ENCODE data around the gene MTARC2. TPM values are rescaled to one million over a fixed set of nuclear protein-coding genes. Genes with fewer than 3 reads are reported as not detected.

Gene MTARC2
- total and polyA plus RNA-seq, 10 of the 15 experiments (the other 5 are each of a cell fraction or from before 2014, with no cell fraction given): 1.9 to 5.5 (median 3.3) TPM

DNA sequence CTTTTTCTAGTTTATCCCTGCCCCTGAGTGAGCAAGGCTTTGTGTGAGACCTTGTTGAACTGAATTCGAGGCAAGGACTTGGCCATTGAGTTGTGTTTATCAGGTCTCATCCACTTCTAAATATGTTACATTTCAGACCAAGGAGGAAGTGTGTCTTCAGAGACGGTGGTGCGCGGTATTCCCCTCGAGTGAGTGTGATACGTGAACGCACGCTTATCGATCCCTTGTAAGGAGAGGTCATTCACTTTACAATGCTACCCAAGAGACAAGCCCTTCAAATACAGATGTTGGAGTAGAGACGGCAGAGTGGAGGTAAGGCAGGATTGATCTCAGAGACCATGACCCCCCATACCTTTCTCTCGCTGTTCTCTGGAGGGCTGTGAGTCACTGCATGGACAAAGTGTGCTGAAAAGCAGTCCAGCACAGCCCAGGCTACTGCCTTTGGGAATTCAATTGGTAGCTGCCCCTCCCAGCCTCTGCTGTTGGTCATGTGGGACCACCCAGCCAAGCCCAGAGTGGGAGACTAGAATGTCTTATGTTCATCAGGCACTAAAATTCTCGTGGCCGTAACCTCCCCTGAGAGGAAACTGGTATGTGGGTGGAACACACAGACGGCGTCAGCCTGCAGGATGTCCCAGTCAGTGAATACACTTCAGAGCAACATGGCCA lies 22.3 kb downstream of the MTARC2 start (continued):
- TF ChIP-seq, protein P1, sequence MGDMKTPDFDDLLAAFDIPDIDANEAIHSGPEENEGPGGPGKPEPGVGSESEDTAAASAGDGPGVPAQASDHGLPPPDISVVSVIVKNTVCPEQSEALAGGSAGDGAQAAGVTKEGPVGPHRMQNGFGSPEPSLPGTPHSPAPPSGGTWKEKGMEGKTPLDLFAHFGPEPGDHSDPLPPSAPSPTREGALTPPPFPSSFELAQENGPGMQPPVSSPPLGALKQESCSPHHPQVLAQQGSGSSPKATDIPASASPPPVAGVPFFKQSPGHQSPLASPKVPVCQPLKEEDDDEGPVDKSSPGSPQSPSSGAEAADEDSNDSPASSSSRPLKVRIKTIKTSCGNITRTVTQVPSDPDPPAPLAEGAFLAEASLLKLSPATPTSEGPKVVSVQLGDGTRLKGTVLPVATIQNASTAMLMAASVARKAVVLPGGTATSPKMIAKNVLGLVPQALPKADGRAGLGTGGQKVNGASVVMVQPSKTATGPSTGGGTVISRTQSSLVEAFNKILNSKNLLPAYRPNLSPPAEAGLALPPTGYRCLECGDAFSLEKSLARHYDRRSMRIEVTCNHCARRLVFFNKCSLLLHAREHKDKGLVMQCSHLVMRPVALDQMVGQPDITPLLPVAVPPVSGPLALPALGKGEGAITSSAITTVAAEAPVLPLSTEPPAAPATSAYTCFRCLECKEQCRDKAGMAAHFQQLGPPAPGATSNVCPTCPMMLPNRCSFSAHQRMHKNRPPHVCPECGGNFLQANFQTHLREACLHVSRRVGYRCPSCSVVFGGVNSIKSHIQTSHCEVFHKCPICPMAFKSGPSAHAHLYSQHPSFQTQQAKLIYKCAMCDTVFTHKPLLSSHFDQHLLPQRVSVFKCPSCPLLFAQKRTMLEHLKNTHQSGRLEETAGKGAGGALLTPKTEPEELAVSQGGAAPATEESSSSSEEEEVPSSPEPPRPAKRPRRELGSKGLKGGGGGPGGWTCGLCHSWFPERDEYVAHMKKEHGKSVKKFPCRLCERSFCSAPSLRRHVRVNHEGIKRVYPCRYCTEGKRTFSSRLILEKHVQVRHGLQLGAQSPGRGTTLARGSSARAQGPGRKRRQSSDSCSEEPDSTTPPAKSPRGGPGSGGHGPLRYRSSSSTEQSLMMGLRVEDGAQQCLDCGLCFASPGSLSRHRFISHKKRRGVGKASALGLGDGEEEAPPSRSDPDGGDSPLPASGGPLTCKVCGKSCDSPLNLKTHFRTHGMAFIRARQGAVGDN (IDR thresholded peaks at IDR 0.05): peak; percentile 83
- TF ChIP-seq EP300 (IDR thresholded peaks at IDR 0.05; ENCODE audit: borderline replicate concordance in 1 of 2, control insufficient read depth in 1 of 2, low read depth in 2 of 2, low read length in 2 of 2) (peak; percentile 19 to 47; a peak in 1 of 4 replicates), PAX8 (IDR thresholded peaks at IDR 0.05) (no peak), NFYB (IDR thresholded peaks at IDR 0.05; ENCODE audit: insufficient read depth, low read depth, low read length) (no peak), SRF (IDR thresholded peaks at IDR 0.05; ENCODE audit: low read depth in 2 of 2, low read length in 2 of 2) (no peak), HDGF (IDR thresholded peaks at IDR 0.05) (no peak), NR2C2 (IDR thresholded peaks at IDR 0.05; ENCODE audit: borderline replicate concordance, control insufficient read depth, insufficient read length, low read depth) (no peak), DPF2 (IDR thresholded peaks at IDR 0.05) (peak; percentile 48; the same call in 1 of the 2 replicates), IKZF2 (IDR thresholded peaks at IDR 0.05) (0 out of 4 replicates have a peak, but pooled peaks of 1 of the 2 experiments have one; percentile 16), MYC (IDR thresholded peaks at IDR 0.05; ENCODE audit: insufficient read depth, insufficient read length, insufficient replicate concordance, low read length, severe bottlenecking) (no peak), IKZF1 (conservative IDR thresholded peaks at IDR 0.05) (peak; percentile 32), BHLHE40 (IDR thresholded peaks at IDR 0.05; ENCODE audit: borderline replicate concordance in 1 of 2, low read depth in 2 of 2, low read length in 1 of 2) (peak in 1 of 2 experiments; percentile 22; a peak in 1 of 4 replicates), NR2C1 (IDR thresholded peaks at IDR 0.05) (no peak), EGR1 (IDR thresholded peaks at IDR 0.05; ENCODE audit: borderline replicate concordance in 1 of 2, low read depth in 2 of 2, low read length in 2 of 2) (no peak), FOXK2 (IDR thresholded peaks at IDR 0.05) (no peak), YBX1 (IDR thresholded peaks at IDR 0.05) (no peak), IRF5 (IDR thresholded peaks at IDR 0.05; ENCODE audit: borderline replicate concordance) (no peak), ESRRA (IDR thresholded peaks at IDR 0.05; ENCODE audit: low read length) (no peak), CREB1 (IDR thresholded peaks at IDR 0.05; ENCODE audit: low read depth) (no peak), SMARCA5 (IDR thresholded peaks at IDR 0.05) (0 out of 2 replicates have a peak, but pooled peaks have one; percentile 14), SIX5 (IDR thresholded peaks at IDR 0.05; ENCODE audit: low read depth, low read length, severe bottlenecking) (no peak), RAD51 (IDR thresholded peaks at IDR 0.05) (no peak), TAF1 (IDR thresholded peaks at IDR 0.05; ENCODE audit: borderline replicate concordance, low read depth, low read length) (no peak)
- TF ChIP-seq, protein P2, sequence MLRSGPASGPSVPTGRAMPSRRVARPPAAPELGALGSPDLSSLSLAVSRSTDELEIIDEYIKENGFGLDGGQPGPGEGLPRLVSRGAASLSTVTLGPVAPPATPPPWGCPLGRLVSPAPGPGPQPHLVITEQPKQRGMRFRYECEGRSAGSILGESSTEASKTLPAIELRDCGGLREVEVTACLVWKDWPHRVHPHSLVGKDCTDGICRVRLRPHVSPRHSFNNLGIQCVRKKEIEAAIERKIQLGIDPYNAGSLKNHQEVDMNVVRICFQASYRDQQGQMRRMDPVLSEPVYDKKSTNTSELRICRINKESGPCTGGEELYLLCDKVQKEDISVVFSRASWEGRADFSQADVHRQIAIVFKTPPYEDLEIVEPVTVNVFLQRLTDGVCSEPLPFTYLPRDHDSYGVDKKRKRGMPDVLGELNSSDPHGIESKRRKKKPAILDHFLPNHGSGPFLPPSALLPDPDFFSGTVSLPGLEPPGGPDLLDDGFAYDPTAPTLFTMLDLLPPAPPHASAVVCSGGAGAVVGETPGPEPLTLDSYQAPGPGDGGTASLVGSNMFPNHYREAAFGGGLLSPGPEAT (IDR thresholded peaks at IDR 0.05; ENCODE audit: low read depth): peak; percentile 72; the same call in 1 of the 2 replicates

Data from GM12878 (cell line).